DND-41 (cell line): Measurements from ENCODE around the gene ZBED1.

ENCODE experiments used
- EZH2 ChIP-seq: IDR thresholded peaks from 3 replicates; pipeline ENCODE4 v1.6.1; 2012; ENCODE audit warnings: borderline replicate concordance, low read depth, mild to moderate bottlenecking, moderate library complexity, low read length, inconsistent platforms; ENCODE audit not compliant: severe bottlenecking
- TF ChIP-seq, protein P1 (sequence below): IDR thresholded peaks from 2 replicates; pipeline ENCODE4 v1.5.1; 2012; ENCODE audit warnings: borderline replicate concordance, low read length, moderate library complexity, mild to moderate bottlenecking; ENCODE audit not compliant: poor library complexity, severe bottlenecking; ENCODE audit errors: extremely low read depth

GRCh38 chrX:2499507-2499906 lies 1.3 kb downstream of the ZBED1 start:
- TF ChIP-seq, protein P1, sequence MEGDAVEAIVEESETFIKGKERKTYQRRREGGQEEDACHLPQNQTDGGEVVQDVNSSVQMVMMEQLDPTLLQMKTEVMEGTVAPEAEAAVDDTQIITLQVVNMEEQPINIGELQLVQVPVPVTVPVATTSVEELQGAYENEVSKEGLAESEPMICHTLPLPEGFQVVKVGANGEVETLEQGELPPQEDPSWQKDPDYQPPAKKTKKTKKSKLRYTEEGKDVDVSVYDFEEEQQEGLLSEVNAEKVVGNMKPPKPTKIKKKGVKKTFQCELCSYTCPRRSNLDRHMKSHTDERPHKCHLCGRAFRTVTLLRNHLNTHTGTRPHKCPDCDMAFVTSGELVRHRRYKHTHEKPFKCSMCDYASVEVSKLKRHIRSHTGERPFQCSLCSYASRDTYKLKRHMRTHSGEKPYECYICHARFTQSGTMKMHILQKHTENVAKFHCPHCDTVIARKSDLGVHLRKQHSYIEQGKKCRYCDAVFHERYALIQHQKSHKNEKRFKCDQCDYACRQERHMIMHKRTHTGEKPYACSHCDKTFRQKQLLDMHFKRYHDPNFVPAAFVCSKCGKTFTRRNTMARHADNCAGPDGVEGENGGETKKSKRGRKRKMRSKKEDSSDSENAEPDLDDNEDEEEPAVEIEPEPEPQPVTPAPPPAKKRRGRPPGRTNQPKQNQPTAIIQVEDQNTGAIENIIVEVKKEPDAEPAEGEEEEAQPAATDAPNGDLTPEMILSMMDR = no peak
- no peak for TF ChIP-seq EZH2
